HG03139 (cell line): ENCODE results near the gene RYR3.

Experiments used
- ATAC-seq: cut with Tn5 transposase; IDR thresholded peaks from one replicate; pipeline ENCODE4 v1.9.1; 2021; ENCODE audit not compliant: unreplicated experiment

Gene RYR3

GRCh38 chr15:33310481-33311311 is at the start of gene RYR3:
Gene RYR3 (plus strand): TSS chr15:33310967. CDS start chr15:33311046, 79 bp downstream.
- ATAC-seq = no peak

- no peak for ATAC-seq
These were observed 48.5 kb upstream of the RYR3 start for GRCh38 chr15:33262306-33262705.

- no peak for ATAC-seq
These were observed 33.1 kb upstream of the RYR3 start for GRCh38 chr15:33277689-33278088.

DNA sequence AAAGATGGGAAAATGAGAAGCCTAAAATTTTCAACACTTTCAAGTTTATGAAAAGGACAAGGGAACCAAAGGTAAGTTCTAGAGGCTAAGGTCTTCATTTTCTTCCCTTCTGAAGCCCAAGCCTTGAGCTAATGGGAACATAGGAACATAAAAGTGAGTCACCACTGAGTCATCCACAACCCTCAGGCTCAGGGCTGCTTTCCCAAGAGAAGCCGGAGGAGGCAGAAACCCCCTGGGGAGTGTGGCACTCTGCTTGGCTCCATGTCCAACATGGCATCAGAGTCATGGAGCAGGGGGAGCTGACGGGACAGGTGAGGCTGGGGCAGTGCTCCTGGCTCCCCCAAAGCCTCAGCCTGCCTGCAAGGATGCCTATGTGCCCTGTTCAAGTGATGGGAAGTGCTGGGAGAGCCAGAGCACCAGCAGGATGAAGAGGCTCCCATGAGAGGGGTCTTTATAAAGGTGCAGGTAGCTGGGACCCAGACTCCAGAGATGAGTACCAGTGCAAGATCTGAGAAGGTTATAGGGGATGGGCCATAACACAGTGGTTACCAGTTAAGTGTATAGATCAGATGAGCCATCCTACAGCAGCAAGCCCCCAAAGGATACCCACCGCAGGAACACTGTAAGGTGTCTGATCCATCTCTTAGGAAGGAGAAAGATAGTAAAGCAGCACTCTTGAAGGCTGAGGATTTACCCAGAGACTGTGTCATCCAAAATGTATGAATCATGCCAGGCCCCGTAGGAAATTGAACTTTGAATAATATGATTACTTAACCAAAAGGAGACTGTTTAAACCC is 31.8 kb upstream of the RYR3 start:
- no peak for ATAC-seq

GRCh38 chr15:33279613-33280205 is 31.1 kb upstream of the RYR3 start:
- no peak for ATAC-seq

DNA sequence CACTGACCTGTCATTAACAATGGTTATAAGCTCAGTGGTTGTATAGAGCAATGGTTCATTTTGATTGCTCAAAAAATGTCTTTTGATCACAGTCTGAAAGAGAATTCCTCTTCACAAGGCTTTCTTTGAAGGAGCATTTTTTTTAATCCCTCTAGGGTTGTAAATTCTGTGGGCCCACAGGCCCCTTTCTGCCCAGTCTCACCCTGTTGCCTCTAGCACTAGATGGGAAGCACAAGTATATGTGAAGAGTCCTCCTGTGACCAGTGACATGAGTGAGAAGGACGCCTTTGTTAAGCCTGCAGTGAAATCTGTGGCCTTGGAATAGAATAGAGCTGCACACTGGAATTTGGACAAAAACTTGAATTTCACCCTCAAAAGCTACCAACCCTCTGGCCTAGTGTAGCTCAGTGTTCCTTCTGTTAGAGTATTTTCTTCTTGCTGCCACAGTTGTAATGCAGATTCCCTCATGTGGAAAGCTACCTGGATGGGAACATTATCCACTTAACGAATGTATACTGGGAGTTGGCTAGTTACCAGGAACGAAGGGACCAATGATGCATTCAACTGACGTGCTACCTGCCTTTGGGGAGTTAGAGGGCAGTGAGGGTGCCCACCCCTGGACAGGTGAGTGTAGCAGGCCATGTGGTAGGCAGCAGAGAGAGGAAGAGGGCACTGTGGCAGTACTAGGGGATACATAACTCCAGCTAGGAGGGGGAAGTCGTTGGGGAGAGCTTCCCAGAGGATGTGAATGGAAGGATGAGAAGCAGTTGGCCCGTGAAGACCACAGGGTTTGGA is 28.3 kb upstream of the RYR3 start:
- no peak for ATAC-seq

GRCh38 chr15:33283576-33283975 is 27.2 kb upstream of the RYR3 start:
- ATAC-seq = no peak

DNA sequence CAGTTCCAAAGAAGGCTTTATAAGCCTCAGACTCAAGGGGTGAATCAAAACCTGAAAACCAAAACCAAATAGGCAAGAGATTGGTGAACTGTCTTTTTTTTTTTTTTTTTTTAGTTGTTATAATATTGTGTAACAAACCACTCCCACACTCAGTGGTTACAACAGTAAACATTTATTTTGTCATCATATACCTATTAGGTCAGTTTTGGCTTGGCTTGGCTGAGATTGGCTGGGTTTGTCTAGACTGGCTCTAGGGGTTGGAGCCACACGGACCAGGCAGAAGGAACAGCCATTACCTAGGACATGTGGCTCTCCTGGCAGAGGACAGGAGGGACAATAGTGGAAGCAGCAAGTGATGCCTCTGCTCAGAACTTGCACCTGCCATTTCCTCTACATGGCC is 26.4 kb upstream of the RYR3 start:
- ATAC-seq = no peak

- ATAC-seq = no peak
These were observed 18.0 kb upstream of the RYR3 start for GRCh38 chr15:33292717-33293307.

DNA sequence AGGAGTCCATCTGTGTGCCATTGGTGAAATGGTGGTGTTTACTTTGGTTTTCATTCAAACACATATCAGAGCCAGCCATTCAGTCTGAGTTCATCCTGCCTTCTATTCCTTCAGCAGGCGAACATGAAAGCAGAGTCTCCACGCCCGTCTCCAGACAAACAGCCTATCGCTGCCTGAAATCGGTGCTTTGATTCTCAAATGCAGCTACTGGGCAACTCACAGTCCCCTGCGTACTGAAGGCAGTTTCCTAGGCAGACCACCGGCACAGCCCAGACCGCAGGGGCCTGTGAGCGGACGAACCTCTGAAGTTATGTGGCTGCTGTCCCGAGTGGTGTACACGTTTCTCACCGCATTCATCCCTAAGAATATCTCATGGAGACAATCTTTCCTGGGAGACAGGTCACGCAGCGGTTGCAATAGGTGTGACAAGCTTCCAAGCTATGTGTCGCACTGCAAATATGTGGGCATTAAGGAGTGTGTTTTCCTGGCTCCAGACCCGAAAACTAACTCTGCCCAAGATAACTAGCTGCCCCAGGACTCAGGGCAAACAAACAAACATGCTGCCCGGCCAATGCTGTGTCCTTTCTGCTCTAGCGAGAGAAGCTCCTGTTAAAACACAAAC is 16.9 kb upstream of the RYR3 start:
- no peak for ATAC-seq

DNA sequence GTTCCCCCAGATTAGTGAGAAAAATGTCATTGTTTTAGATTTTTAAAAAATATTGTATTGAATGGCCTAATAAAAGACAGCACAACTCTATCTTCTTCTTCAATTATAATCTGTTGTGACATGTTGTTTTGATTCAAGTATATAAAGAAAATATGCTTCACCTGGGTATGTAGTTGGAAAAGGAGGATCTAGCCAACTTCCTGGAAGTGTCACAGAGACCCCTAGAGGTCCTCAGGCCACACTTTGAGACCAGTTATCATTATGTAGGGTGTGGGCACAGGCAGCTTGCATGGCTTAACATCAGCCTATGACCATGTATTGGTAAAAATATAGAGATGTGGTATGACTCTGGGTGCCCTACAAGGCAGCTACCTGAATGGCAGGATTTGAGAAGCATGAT is 14.7 kb upstream of the RYR3 start:
- no peak for ATAC-seq

DNA sequence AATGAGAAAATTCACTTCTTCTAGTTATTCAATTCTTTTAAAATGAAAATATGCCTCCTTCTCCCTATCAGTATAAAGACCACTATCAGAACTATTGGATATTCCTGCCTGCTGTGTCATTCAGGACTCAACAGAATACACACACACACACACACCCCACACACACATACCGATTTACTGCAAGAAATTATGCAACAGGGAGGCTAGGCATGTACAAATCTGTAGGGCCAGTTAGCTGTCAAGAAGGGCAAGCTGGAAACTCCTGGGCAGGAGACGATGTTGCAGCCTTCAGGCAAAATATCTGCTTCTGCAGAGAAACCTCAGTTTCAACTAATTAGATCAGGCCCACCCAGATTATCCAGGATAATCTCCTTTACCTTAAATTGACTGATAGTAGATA is 13.9 kb upstream of the RYR3 start:
- ATAC-seq = no peak

DNA sequence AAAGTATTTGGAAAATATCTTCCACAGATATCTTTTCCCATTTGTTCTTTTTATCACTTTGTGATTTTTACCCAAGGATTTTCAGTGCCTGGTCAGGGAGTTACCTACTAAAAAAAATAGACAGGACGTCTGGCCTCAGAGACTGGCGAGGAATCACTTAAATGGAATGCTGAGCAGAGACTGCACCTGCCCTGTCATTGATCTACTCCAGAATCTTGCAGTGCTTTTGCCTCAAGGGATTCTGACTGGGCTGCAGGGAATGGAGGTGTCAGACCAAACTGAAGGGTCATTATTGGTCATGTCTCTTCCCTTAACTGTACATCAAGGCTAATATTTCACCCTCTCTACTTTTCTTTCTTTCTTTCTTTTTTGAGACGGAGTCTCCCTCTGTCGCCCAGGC is 12.1 kb upstream of the RYR3 start:
- ATAC-seq = no peak

- ATAC-seq = no peak
These were observed 5.8 kb upstream of the RYR3 start for GRCh38 chr15:33304924-33305323.

- ATAC-seq = no peak
These were observed 1.0 kb upstream of the RYR3 start for GRCh38 chr15:33309602-33310276.

GRCh38 chr15:33311312-33311971 is 675 bp downstream of the RYR3 start:
- no peak for ATAC-seq

DNA sequence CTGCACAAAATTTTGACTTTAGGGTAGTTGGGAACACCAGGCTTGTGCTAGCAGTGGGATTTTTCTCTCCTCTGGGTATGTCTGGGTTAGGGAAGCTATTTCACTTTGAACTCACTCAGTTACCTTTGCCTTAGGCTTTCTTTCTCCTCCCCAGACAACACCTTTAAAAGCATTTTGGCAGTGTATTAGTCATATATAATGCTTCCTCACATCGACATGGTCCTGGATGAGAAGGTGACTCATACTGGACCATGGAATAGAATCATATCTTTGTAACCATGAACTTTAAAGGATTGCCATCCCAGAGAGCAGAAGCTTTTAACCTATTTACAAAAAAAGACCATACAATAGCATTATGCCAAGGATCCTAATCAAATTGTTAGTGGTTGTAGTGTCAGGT is 2.7 kb downstream of the RYR3 start:
- ATAC-seq = no peak

- ATAC-seq = no peak
These were observed 3.3 kb downstream of the RYR3 start for GRCh38 chr15:33314069-33314468.

- ATAC-seq = no peak
These were observed 4.3 kb downstream of the RYR3 start for GRCh38 chr15:33315044-33315443.
